H1 (cell line): ENCODE measurements around the gene C3orf20.

Source experiments
- BCL11A ChIP-seq, 2 experiments: IDR thresholded peaks; one replicate each; pipeline ENCODE4 v1.6.1; 2011; ENCODE audit warnings: low read depth in 2 of 2, low read length in 2 of 2, mild to moderate bottlenecking in 2 of 2
- CTCF ChIP-seq, 3 experiments: IDR thresholded peaks; 1 replicate in 2 of 3; 2 replicates in 1 of 3; pipeline versions ENCODE4 v1.5.1 to v1.6.1; 2011; ENCODE audit warnings: low read length in 3 of 3, mild to moderate bottlenecking in 3 of 3, inconsistent platforms in 2 of 3, low read depth in 1 of 3, moderate library complexity in 1 of 3; ENCODE audit not compliant: insufficient read depth in 1 of 3; ENCODE audit errors: control extremely low read depth in 1 of 3
- EZH2 ChIP-seq: fragments of 200-600 bp; sonication (generic); IDR thresholded peaks from 2 replicates; pipeline ENCODE4 v1.7.1; 2012; ENCODE audit warnings: low read depth, mild to moderate bottlenecking, moderate library complexity, low read length, inconsistent platforms; ENCODE audit not compliant: severe bottlenecking
- POLR2A ChIP-seq, 2 experiments: IDR thresholded peaks; 1 replicate in 1 of 2; 2 replicates in 1 of 2; pipeline ENCODE4 v1.6.1; 2011; ENCODE audit warnings: low read depth in 2 of 2, low read length in 2 of 2, mild to moderate bottlenecking in 2 of 2; ENCODE audit errors: control extremely low read depth in 1 of 2
- RAD21 ChIP-seq, 2 experiments: IDR thresholded peaks in 1 of 2; conservative IDR thresholded peaks in 1 of 2; 2 replicates each; pipeline ENCODE4 v1.6.1; 2011; ENCODE audit warnings: low read depth in 2 of 2, low read length in 2 of 2, improper control_type of control experiment in 1 of 2, inconsistent platforms in 1 of 2, mild to moderate bottlenecking in 1 of 2, moderate library complexity in 1 of 2
- RNF2 ChIP-seq: fragments of 200-900, 300-1000 bp; sonication (generic); IDR thresholded peaks from 2 replicates; pipeline ENCODE4 v1.7.1; 2016; ENCODE audit warnings: borderline replicate concordance, low read depth, mild to moderate bottlenecking, antibody characterized with exemption, low read length; ENCODE audit not compliant: poor library complexity, severe bottlenecking; ENCODE audit errors: missing control alignments
- SP1 ChIP-seq: IDR thresholded peaks from 2 replicates; pipeline ENCODE4 v1.6.1; 2011; ENCODE audit warnings: low read depth, low read length
- ZNF274 ChIP-seq: IDR thresholded peaks from 2 replicates; pipeline ENCODE4 v1.7.0; 2012; ENCODE audit warnings: low read length, borderline replicate concordance; ENCODE audit errors: extremely low read depth

GRCh38 chr3:14717307-14717706 is 42.4 kb downstream of the C3orf20 start:
- TF ChIP-seq CTCF (IDR thresholded peaks at IDR 0.05; ENCODE audit: control extremely low read depth in 1 of 3, insufficient read depth in 1 of 3, low read depth in 1 of 3, low read length in 3 of 3) (peak in 2 of 3 experiments; percentile 16 to 35; a peak in 2 of 4 replicates), BCL11A (IDR thresholded peaks at IDR 0.05; ENCODE audit: low read depth in 2 of 2, low read length in 2 of 2) (no peak), SP1 (no peak), RAD21 (IDR thresholded peaks at IDR 0.05 in 1 of 2, conservative IDR thresholded peaks at IDR 0.05 in 1 of 2; ENCODE audit: low read depth in 2 of 2, low read length in 2 of 2) (peak; percentile 23 to 46; a peak in 3 of 4 replicates), RNF2 (no peak), POLR2A (IDR thresholded peaks at IDR 0.05; ENCODE audit: control extremely low read depth in 1 of 2, low read depth in 2 of 2, low read length in 2 of 2) (no peak), EZH2 (no peak), ZNF274 (no peak)
